T-helper 2 cell treated with Interferon-gamma antibody and Interleukin-4, amounts not matched to agents 5 μg/mL and 100 μg/mL, for 36 hours (primary cell): ENCODE data around the gene KLF13.

ENCODE experiments used
- DNase-seq: peaks from one replicate; pipeline ENCODE4 v3.0.0; 2021; ENCODE audit warnings: low spot score
- H3K27ac Mint-ChIP-seq: one replicate; pipeline ENCODE4 v1.8.0; 2021; ENCODE audit warnings: mild to moderate bottlenecking, mixed read lengths
- H3K27me3 Mint-ChIP-seq: one replicate; pipeline ENCODE4 v1.8.0; 2021; ENCODE audit warnings: low read depth, mixed read lengths
- H3K36me3 Mint-ChIP-seq: one replicate; pipeline ENCODE4 v1.8.0; 2021; ENCODE audit warnings: low read depth, mixed read lengths
- H3K4me1 Mint-ChIP-seq: one replicate; pipeline ENCODE4 v1.8.0; 2021; ENCODE audit warnings: low read depth, mixed read lengths
- H3K4me3 Mint-ChIP-seq: one replicate; pipeline ENCODE4 v1.8.0; 2022; ENCODE audit warnings: mild to moderate bottlenecking, moderate library complexity, mixed read lengths
- H3K9me3 Mint-ChIP-seq: one replicate; pipeline ENCODE4 v1.8.0; 2021; ENCODE audit warnings: mixed read lengths

KLF13 gene

GRCh38 chr15:31326156-31326874 is at the start of gene KLF13:
Gene KLF13, plus strand, starts transcription at chr15:31326835. Its CDS starts 378 bp downstream, at chr15:31327213.
- H3K27ac Mint-ChIP-seq, result peak within 1 kb of the TSS; percentile 81
- peaks cover 6% of the 10 kb centered on the region for H3K9me3 Mint-ChIP-seq
- H3K27me3 Mint-ChIP-seq, result no peaks in the 10 kb centered on the region
- H3K4me1 Mint-ChIP-seq, result peaks cover 42% of the 10 kb centered on the region
- DNase-seq, result peak; percentile 99
- peaks cover 37% of the 10 kb centered on the region for H3K36me3 Mint-ChIP-seq
- peak within 1 kb of the TSS; percentile 70 for H3K4me3 Mint-ChIP-seq

GRCh38 chr15:31277335-31278060 is 49.1 kb upstream of the KLF13 start:
- Mint-ChIP-seq H3K4me1 (peaks cover 20% of the 10 kb centered on the region), H3K36me3 (no peaks in the 10 kb centered on the region), H3K27me3 (peaks cover 3% of the 10 kb centered on the region), H3K4me3 (no peak overlapping the region), H3K9me3 (no peaks in the 10 kb centered on the region), H3K27ac (no peak overlapping the region)
- DNase-seq, result peak; percentile 1

GRCh38 chr15:31278061-31278445 is 48.6 kb upstream of the KLF13 start:
- H3K36me3 Mint-ChIP-seq, result no peaks in the 10 kb centered on the region
- DNase-seq, result peak; percentile 2
- H3K27me3 Mint-ChIP-seq, result peaks cover 9% of the 10 kb centered on the region
- H3K27ac Mint-ChIP-seq, result no peak overlapping the region
- H3K4me1 Mint-ChIP-seq, result peaks cover 18% of the 10 kb centered on the region
- no peaks in the 10 kb centered on the region for H3K9me3 Mint-ChIP-seq
- H3K4me3 Mint-ChIP-seq, result no peak overlapping the region

GRCh38 chr15:31278544-31279220 is 48.0 kb upstream of the KLF13 start:
- H3K4me1 Mint-ChIP-seq, result peaks cover 17% of the 10 kb centered on the region
- H3K4me3 Mint-ChIP-seq, result no peak overlapping the region
- no peaks in the 10 kb centered on the region for H3K36me3 Mint-ChIP-seq
- DNase-seq, result peak; percentile 1
- peaks cover 13% of the 10 kb centered on the region for H3K27me3 Mint-ChIP-seq
- H3K27ac Mint-ChIP-seq, result no peak overlapping the region
- no peaks in the 10 kb centered on the region for H3K9me3 Mint-ChIP-seq

GRCh38 chr15:31279221-31280045 is 47.2 kb upstream of the KLF13 start:
- H3K4me3 Mint-ChIP-seq, result no peak overlapping the region
- H3K9me3 Mint-ChIP-seq, result no peaks in the 10 kb centered on the region
- peaks cover 11% of the 10 kb centered on the region for H3K4me1 Mint-ChIP-seq
- no peaks in the 10 kb centered on the region for H3K36me3 Mint-ChIP-seq
- H3K27me3 Mint-ChIP-seq, result peaks cover 18% of the 10 kb centered on the region
- no peak overlapping the region for H3K27ac Mint-ChIP-seq
- peak; percentile 2 for DNase-seq

- Mint-ChIP-seq H3K27ac (no peak overlapping the region), H3K4me3 (no peak overlapping the region), H3K9me3 (no peaks in the 10 kb centered on the region), H3K27me3 (peaks cover 18% of the 10 kb centered on the region), H3K4me1 (peaks cover 6% of the 10 kb centered on the region), H3K36me3 (no peaks in the 10 kb centered on the region)
- no peak for DNase-seq
Measured at GRCh38 chr15:31280046-31280830, 46.4 kb upstream of the KLF13 start.

- H3K27me3 Mint-ChIP-seq, result peaks cover 20% of the 10 kb centered on the region
- H3K4me3 Mint-ChIP-seq, result no peak overlapping the region
- H3K27ac Mint-ChIP-seq, result no peak overlapping the region
- no peaks in the 10 kb centered on the region for H3K9me3 Mint-ChIP-seq
- peaks cover 7% of the 10 kb centered on the region for H3K4me1 Mint-ChIP-seq
- DNase-seq, result no peak
- no peaks in the 10 kb centered on the region for H3K36me3 Mint-ChIP-seq
Measured at GRCh38 chr15:31280831-31281216, 45.8 kb upstream of the KLF13 start.

- peaks cover 1% of the 10 kb centered on the region for H3K36me3 Mint-ChIP-seq
- H3K4me3 Mint-ChIP-seq, result no peak overlapping the region
- peaks cover 10% of the 10 kb centered on the region for H3K4me1 Mint-ChIP-seq
- H3K27me3 Mint-ChIP-seq, result peaks cover 33% of the 10 kb centered on the region
- H3K27ac Mint-ChIP-seq, result no peak overlapping the region
- no peak for DNase-seq
- peaks cover 10% of the 10 kb centered on the region for H3K9me3 Mint-ChIP-seq
Measured at GRCh38 chr15:31283043-31283442, 43.6 kb upstream of the KLF13 start.

- Mint-ChIP-seq H3K36me3 (peaks cover 1% of the 10 kb centered on the region), H3K4me3 (no peak overlapping the region), H3K27me3 (peaks cover 51% of the 10 kb centered on the region), H3K9me3 (peaks cover 12% of the 10 kb centered on the region), H3K4me1 (peaks cover 5% of the 10 kb centered on the region), H3K27ac (no peak overlapping the region)
- DNase-seq, result no peak
Measured at GRCh38 chr15:31285772-31286261, 40.8 kb upstream of the KLF13 start.

- Mint-ChIP-seq H3K36me3 (peaks cover 1% of the 10 kb centered on the region), H3K27ac (no peak overlapping the region), H3K9me3 (peaks cover 12% of the 10 kb centered on the region), H3K27me3 (peaks cover 72% of the 10 kb centered on the region), H3K4me3 (no peak overlapping the region), H3K4me1 (peaks cover 6% of the 10 kb centered on the region)
- DNase-seq, result no peak
Measured at GRCh38 chr15:31291048-31291578, 35.5 kb upstream of the KLF13 start.

- Mint-ChIP-seq H3K4me3 (no peak overlapping the region), H3K27ac (no peak overlapping the region), H3K36me3 (no peaks in the 10 kb centered on the region), H3K4me1 (peaks cover 6% of the 10 kb centered on the region), H3K9me3 (peaks cover 8% of the 10 kb centered on the region), H3K27me3 (peaks cover 70% of the 10 kb centered on the region)
- no peak for DNase-seq
Measured at GRCh38 chr15:31292391-31293015, 34.1 kb upstream of the KLF13 start.

- no peak for DNase-seq
- Mint-ChIP-seq H3K4me3 (no peak overlapping the region), H3K27me3 (peaks cover 59% of the 10 kb centered on the region), H3K36me3 (no peaks in the 10 kb centered on the region), H3K9me3 (no peaks in the 10 kb centered on the region), H3K4me1 (peaks cover 10% of the 10 kb centered on the region), H3K27ac (no peak overlapping the region)
Measured at GRCh38 chr15:31293655-31294054, 33.0 kb upstream of the KLF13 start.
